Measurements from ENCODE around the gene SYN1.

SYN1 gene

DNA sequence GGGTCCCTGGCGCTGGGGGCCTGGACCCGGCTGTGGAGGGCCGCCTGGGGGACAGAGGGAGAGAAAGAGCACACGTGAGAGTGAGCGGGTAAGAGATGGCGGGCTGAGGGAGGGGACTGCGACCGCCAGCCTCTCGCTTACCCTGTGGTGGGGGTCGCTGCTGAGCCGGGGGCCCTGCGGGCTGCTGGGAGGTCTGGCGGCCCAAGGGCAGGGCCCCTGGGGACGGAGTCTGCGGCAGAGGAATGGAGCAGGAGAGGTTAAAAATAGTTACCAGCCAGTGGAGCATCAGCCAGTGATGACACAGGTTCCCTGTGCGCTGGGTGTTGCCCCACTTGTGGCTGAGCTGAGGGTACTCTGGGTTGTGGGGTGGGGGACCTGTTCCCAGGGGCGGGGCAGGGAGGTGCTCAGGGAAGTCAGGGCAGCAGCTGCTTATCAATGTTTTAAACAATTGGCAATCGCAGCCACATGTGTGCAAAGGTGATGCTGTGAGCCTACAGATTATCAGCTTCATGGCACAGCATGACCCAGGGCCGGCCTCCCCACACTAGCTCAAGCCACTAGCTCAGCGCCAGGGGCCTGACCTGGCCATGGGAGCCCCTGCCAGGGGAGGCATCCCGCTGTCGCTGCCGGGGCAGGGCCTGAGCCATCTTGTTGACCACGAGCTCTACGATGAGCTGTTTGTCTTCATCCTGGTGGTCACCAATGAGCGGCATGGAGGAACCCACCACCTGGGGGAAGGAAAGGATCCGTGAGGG is 44.9 kb downstream of the SYN1 start:
- no peak overlapping the region for H3K4me3 ChIP-seq (ENCODE audit: low read depth, low read length)
- DNase-seq (ENCODE audit: low read depth), result peak; percentile 43
- TF ChIP-seq, protein P1, sequence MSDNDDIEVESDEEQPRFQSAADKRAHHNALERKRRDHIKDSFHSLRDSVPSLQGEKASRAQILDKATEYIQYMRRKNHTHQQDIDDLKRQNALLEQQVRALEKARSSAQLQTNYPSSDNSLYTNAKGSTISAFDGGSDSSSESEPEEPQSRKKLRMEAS (IDR thresholded peaks at IDR 0.05; ENCODE audit: low read depth, low read length), result no peak
- TF ChIP-seq, protein P2, sequence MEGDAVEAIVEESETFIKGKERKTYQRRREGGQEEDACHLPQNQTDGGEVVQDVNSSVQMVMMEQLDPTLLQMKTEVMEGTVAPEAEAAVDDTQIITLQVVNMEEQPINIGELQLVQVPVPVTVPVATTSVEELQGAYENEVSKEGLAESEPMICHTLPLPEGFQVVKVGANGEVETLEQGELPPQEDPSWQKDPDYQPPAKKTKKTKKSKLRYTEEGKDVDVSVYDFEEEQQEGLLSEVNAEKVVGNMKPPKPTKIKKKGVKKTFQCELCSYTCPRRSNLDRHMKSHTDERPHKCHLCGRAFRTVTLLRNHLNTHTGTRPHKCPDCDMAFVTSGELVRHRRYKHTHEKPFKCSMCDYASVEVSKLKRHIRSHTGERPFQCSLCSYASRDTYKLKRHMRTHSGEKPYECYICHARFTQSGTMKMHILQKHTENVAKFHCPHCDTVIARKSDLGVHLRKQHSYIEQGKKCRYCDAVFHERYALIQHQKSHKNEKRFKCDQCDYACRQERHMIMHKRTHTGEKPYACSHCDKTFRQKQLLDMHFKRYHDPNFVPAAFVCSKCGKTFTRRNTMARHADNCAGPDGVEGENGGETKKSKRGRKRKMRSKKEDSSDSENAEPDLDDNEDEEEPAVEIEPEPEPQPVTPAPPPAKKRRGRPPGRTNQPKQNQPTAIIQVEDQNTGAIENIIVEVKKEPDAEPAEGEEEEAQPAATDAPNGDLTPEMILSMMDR (IDR thresholded peaks at IDR 0.05; ENCODE audit: low read depth, low read length), result no peak
- TF ChIP-seq MYC (IDR thresholded peaks at IDR 0.05; ENCODE audit: low read depth, low read length), result no peak
- no peak for TF ChIP-seq POLR2A (IDR thresholded peaks at IDR 0.05; ENCODE audit: extremely low read depth, insufficient read length)

DNA sequence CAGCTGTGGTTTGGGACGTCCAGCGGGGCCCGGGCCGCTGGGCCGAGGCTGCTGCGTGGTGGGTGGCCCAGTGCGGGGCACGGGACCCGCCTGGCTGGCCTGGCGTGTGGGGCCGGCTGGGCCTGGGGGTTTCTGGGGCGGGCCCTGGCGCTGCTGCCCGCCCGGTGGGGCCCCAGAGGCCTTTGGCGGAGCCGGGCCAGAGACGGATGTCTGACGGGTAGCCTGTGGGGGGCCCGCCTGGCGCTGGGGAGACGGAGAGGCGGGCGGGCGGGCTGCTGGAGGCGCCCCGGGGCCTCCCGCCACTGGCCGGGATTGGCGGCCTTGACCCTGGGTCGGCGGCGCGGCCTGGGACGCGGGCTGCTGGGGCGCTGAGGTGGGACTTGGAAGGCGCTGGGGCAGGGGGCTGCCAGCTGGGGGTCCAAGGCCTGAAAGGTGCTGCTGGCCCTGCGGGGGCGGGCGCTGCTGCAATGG is 45.5 kb downstream of the SYN1 start:
- TF ChIP-seq POLR2A (IDR thresholded peaks at IDR 0.05; ENCODE audit: extremely low read depth, insufficient read length) (no peak), MYC (IDR thresholded peaks at IDR 0.05; ENCODE audit: low read depth, low read length) (no peak)
- TF ChIP-seq, protein P1 (IDR thresholded peaks at IDR 0.05; ENCODE audit: low read depth, low read length), result no peak
- TF ChIP-seq, protein P2 (IDR thresholded peaks at IDR 0.05; ENCODE audit: low read depth, low read length), result no peak
- H3K4me3 ChIP-seq (ENCODE audit: low read depth, low read length), result no peak overlapping the region
- DNase-seq (ENCODE audit: low read depth), result no peak

DNA sequence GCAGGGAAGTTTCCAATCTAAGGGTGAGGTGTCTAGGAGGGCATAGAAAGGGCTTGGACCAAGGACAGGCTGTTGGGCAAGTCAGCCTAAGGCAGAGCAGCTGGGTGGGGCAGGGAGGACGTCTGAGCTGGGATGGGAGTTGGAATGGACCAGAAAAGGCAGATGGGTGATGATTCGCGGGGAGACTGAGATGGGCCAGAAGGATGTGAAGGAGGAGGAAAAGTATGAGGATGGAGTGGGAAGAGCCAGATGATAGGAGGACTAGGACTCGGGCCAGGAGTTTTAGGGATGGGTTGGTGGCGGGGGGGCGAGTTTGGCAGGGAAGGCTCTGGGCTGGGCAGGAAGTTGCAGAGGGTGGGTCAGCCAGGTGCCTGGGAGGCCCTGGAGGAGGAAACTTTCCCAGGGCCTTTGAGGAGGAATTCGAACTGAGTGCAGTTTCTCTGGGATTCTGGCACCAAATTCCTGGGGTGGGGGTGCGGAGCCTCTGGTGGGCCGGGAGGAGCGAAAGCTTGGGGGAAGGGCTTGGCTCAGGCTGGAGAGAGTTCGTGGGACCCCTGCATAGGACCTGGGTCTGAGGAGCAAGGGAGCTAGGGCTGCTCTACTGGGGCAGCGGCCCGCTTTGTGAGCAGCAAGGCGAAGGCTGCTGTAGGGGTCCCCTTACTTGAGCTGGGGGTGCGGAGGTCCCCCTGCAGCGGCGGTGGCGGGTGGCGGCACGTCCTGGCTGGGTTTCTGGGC is 46.1 kb downstream of the SYN1 start:
- no peak for TF ChIP-seq POLR2A (IDR thresholded peaks at IDR 0.05; ENCODE audit: extremely low read depth, insufficient read length)
- TF ChIP-seq, protein P1 (IDR thresholded peaks at IDR 0.05; ENCODE audit: low read depth, low read length), result no peak
- no peak for TF ChIP-seq MYC (IDR thresholded peaks at IDR 0.05; ENCODE audit: low read depth, low read length)
- TF ChIP-seq, protein P2 (IDR thresholded peaks at IDR 0.05; ENCODE audit: low read depth, low read length), result no peak
- DNase-seq (ENCODE audit: low read depth), result no peak
- no peak overlapping the region for H3K4me3 ChIP-seq (ENCODE audit: low read depth, low read length)

DNA sequence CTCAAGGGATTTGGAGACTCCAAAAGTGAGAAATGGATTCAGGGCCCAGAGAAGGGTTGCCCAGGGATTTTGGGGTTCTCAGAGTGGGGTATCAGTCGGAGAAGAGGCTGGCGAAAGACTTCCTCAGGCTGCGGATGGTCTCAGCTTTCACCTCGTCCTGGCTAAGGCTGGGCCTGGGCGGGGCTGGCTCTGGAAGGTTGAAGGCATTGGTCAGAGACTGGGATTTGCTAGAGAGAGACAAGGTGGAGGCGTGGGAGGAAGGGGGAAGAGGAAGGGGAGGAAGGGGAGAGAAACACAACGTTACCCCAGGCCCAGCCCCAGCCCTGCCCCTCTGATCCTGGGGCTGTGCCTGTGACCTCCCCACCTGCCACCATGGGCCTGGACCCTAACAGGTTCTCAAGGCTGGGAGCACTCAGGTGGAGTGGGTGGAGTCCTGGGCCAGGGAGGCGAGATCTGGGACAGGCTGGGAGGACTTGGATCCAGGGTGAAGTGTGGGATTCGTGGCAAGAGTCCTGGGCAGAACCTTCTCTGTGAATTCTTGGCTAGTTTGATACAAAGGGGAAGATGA is 46.8 kb downstream of the SYN1 start:
- H3K4me3 ChIP-seq (ENCODE audit: low read depth, low read length), result no peak overlapping the region
- no peak for DNase-seq (ENCODE audit: low read depth)
- TF ChIP-seq MYC (IDR thresholded peaks at IDR 0.05; ENCODE audit: low read depth, low read length), result no peak

DNA sequence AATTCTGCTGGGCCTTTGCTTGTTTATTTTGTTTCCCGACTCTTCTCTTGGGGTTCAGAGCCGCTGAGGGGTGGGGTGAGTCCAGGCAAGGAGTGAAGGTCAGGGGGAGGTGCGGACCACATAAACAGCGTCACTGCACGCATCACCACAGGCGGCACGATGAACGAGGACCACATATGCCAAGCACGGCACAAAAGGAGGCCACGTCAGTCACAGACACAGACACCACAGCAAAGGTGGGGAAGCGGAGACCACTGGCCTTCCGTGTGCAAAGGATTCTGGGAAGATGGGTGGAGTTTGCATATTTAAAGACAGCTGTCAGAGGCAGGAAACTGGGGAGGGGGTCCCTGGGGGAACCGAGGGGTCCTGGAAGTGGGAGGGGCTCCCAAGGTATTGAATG is 47.8 kb downstream of the SYN1 start:
- no peak overlapping the region for H3K4me3 ChIP-seq (ENCODE audit: low read depth, low read length)
- DNase-seq (ENCODE audit: low read depth), result no peak
- TF ChIP-seq, protein P2 (IDR thresholded peaks at IDR 0.05; ENCODE audit: low read depth, low read length), result no peak
- TF ChIP-seq, protein P1 (IDR thresholded peaks at IDR 0.05; ENCODE audit: low read depth, low read length), result no peak
- TF ChIP-seq MYC (IDR thresholded peaks at IDR 0.05; ENCODE audit: low read depth, low read length) (no peak), POLR2A (IDR thresholded peaks at IDR 0.05; ENCODE audit: extremely low read depth, insufficient read length) (no peak)

DNA sequence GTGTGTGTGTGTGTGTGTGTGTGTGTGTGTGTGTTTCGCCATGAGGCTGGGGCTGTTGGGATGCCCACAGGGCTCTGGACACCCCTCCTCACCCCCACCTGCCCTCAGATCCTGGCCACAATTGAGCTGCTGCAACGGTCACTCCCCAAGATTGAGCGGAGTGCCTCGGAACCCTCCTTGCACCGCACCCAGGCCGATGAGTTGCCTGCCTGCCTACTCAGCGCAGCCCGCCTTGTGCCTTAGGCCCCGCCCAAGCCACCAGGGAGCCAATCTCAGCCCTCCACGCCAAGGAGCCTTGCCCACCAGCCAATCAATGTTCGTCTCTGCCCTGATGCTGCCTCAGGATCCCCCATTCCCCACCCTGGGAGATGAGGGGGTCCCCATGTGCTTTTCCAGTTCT is 48.4 kb downstream of the SYN1 start:
- DNase-seq (ENCODE audit: low read depth), result no peak
- H3K4me3 ChIP-seq (ENCODE audit: low read depth, low read length), result no peak overlapping the region
- TF ChIP-seq, protein P1 (IDR thresholded peaks at IDR 0.05; ENCODE audit: low read depth, low read length), result no peak
- TF ChIP-seq MYC (IDR thresholded peaks at IDR 0.05; ENCODE audit: low read depth, low read length) (no peak), POLR2A (IDR thresholded peaks at IDR 0.05; ENCODE audit: extremely low read depth, insufficient read length) (no peak)
- TF ChIP-seq, protein P2 (IDR thresholded peaks at IDR 0.05; ENCODE audit: low read depth, low read length), result no peak

Measured in NB4 (cell line).